ENCODE data around the gene AMY1B.
"Not testable (repeated sequence)": the region's sequence is repeated elsewhere in the genome, so short reads cannot be mapped to it uniquely, and the experiment has no call there.

GRCh38 chr1:103655460-103655859 is 40.5 kb downstream of the AMY1B start, which contains the start of gene AMY1A:
- TF ChIP-seq POLR2A, EP300 (IDR thresholded peaks at IDR 0.05): not testable (repeated sequence)
- TF ChIP-seq, protein P1, sequence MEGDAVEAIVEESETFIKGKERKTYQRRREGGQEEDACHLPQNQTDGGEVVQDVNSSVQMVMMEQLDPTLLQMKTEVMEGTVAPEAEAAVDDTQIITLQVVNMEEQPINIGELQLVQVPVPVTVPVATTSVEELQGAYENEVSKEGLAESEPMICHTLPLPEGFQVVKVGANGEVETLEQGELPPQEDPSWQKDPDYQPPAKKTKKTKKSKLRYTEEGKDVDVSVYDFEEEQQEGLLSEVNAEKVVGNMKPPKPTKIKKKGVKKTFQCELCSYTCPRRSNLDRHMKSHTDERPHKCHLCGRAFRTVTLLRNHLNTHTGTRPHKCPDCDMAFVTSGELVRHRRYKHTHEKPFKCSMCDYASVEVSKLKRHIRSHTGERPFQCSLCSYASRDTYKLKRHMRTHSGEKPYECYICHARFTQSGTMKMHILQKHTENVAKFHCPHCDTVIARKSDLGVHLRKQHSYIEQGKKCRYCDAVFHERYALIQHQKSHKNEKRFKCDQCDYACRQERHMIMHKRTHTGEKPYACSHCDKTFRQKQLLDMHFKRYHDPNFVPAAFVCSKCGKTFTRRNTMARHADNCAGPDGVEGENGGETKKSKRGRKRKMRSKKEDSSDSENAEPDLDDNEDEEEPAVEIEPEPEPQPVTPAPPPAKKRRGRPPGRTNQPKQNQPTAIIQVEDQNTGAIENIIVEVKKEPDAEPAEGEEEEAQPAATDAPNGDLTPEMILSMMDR (IDR thresholded peaks at IDR 0.05): not testable (repeated sequence)
